Ramos (cell line): Measurements from ENCODE around the gene RAPGEF2.
"Not testable (repeated sequence)": the region's sequence is repeated elsewhere in the genome, so short reads cannot be mapped to it uniquely, and the experiment has no call there.

ENCODE experiments used
- in situ Hi-C: fragments of 300-500 bp; cut with MboI; formaldehyde crosslinking; loops from one replicate; pipeline ENCODE4 v1.14.3; 2022; ENCODE audit warnings: low sequenced_read_pairs; ENCODE audit not compliant: unreplicated experiment

RAPGEF2 gene

GRCh38 chr4:159158083-159158617, 55.3 kb downstream of the RAPGEF2 start:
- in situ Hi-C loops: no loop called here

GRCh38 chr4:159158985-159159384, 56.1 kb downstream of the RAPGEF2 start:
- in situ Hi-C loops: no loop called here

- in situ Hi-C loops: no loop called here
Observed at GRCh38 chr4:159159611-159160010, 56.7 kb downstream of the RAPGEF2 start.

GRCh38 chr4:159160242-159160641, 57.4 kb downstream of the RAPGEF2 start:
- in situ Hi-C loops: no loop called here

GRCh38 chr4:159161436-159161835, 58.6 kb downstream of the RAPGEF2 start:
- in situ Hi-C loops: not testable (repeated sequence)

- in situ Hi-C loops: no loop called here
Observed at GRCh38 chr4:159162576-159162975, 59.7 kb downstream of the RAPGEF2 start.

- in situ Hi-C loops: no loop called here
Observed at GRCh38 chr4:159163521-159163920, 60.6 kb downstream of the RAPGEF2 start.

GRCh38 chr4:159169404-159170302, 66.8 kb downstream of the RAPGEF2 start:
- in situ Hi-C loops: no loop called here

GRCh38 chr4:159171287-159171686, 68.4 kb downstream of the RAPGEF2 start:
- in situ Hi-C loops: no loop called here

GRCh38 chr4:159173886-159174285, 71.0 kb downstream of the RAPGEF2 start:
- in situ Hi-C loops: no loop called here

GRCh38 chr4:159174645-159175084, 71.8 kb downstream of the RAPGEF2 start:
- in situ Hi-C loops: loop anchor here (5.0 kb wide), 1 partner anchor 317 kb away; no protein-coding TSS in a partner anchor

- in situ Hi-C loops: loop anchor here (5.0 kb wide), 1 partner anchor 318 kb away; no protein-coding TSS in a partner anchor
Observed at GRCh38 chr4:159175085-159175988, 72.5 kb downstream of the RAPGEF2 start.

GRCh38 chr4:159175989-159176375, 73.1 kb downstream of the RAPGEF2 start:
- in situ Hi-C loops: loop anchor here (5.0 kb wide), 1 partner anchor 319 kb away; no protein-coding TSS in a partner anchor

- in situ Hi-C loops: loop anchor here (5.0 kb wide), 1 partner anchor 320 kb away; no protein-coding TSS in a partner anchor
Observed at GRCh38 chr4:159177265-159178150, 74.6 kb downstream of the RAPGEF2 start.

GRCh38 chr4:159178151-159178546, 75.3 kb downstream of the RAPGEF2 start:
- in situ Hi-C loops: loop anchor here (5.0 kb wide), 1 partner anchor 321 kb away; no protein-coding TSS in a partner anchor

GRCh38 chr4:159178979-159179969, 76.4 kb downstream of the RAPGEF2 start:
- in situ Hi-C loops: loop anchor here (5.0 kb wide), 1 partner anchor 322 kb away; no protein-coding TSS in a partner anchor

GRCh38 chr4:159183885-159184605, 81.2 kb downstream of the RAPGEF2 start:
- in situ Hi-C loops: not testable (repeated sequence)
